Measurements from ENCODE around the gene ESYT3. TPM values are rescaled to one million over a fixed set of nuclear protein-coding genes. Genes with fewer than 3 reads are reported as not detected.

The ESYT3 gene
- total RNA-seq, 2 donors from 2014 or later: 1.1 to 3.2 TPM

DNA sequence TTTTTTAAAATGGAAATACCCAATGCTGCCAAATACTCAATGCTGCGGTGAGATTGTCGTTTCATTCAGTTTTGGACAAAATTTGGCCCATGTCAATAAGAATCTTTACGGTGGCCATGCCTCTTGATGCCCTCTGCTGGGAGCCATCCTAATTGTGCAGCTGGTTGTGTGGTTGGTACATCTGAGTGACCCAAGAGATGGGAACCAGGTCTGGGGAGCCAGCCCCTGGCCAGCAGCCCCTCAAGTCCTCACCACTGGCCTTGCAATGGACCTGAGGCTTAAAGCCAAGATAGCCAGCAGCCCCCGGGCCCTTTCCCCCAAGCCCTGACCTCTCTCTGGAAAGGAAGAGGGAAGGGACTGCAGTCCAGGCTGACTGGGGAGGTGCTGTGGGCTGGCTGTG is 36.4 kb upstream of the ESYT3 start:
- Histone ChIP-seq H3K4me3 (no peak overlapping the region), H3K27ac (no peak overlapping the region), H3K27me3 (replicated peaks; ENCODE audit: insufficient read depth) (no peaks in the 10 kb centered on the region), H3K36me3 (no peaks in the 10 kb centered on the region), H3K4me1 (replicated peaks) (no peaks in the 10 kb centered on the region), H3K9me3 (no peaks in the 10 kb centered on the region)
- no peak for DNase-seq (ENCODE audit: low spot score)
- intact Hi-C loops (cut with DNase I): no loop called here
- no peak for TF ChIP-seq POLR2AphosphoS5 (IDR thresholded peaks at IDR 0.05)
- WGBS: 94% methylated on average over 4 of the region's 4 CpGs

DNA sequence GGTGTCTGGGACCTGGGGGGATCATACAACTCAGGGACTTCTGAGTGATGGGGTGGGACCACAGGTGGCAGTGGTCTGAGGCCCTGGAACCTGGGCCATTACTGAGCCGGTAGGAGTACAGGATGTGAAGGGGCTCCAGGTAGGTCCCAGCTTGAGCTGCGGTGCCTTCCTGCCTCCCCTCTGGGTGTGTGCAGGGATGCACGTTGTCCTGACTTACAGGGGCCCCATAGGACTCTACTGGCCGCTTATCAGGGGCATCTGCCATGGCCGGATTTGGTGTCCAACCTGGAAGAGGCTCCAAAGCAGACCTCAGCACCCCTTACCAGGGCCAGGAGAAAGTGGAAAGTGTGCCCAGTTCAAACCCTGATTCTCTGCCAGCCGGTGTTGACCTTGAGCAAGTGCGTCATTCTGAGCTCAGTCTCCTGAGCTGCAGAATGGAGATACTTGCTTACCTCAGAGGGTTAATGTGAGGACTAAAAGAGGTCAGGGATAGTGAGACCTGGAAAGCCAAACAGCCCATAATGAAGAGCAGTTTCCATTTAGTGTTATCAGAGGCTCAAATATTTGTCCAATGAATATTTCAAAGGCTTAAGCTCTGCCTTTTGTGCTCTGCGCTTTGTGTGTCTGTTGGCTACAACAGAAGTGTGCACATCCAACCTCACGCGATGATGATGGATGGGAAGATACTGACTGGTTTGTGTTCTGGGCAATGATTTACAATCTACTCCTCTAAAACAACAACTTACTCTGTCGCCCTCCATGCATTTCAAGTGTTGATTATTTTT is 35.4 kb upstream of the ESYT3 start:
- intact Hi-C loops (cut with DNase I): no loop called here
- Histone ChIP-seq H3K9me3 (no peaks in the 10 kb centered on the region), H3K4me3 (no peak overlapping the region), H3K27me3 (replicated peaks; ENCODE audit: insufficient read depth) (no peaks in the 10 kb centered on the region), H3K36me3 (no peaks in the 10 kb centered on the region), H3K27ac (no peak overlapping the region), H3K4me1 (replicated peaks) (no peaks in the 10 kb centered on the region)
- TF ChIP-seq, protein P1, sequence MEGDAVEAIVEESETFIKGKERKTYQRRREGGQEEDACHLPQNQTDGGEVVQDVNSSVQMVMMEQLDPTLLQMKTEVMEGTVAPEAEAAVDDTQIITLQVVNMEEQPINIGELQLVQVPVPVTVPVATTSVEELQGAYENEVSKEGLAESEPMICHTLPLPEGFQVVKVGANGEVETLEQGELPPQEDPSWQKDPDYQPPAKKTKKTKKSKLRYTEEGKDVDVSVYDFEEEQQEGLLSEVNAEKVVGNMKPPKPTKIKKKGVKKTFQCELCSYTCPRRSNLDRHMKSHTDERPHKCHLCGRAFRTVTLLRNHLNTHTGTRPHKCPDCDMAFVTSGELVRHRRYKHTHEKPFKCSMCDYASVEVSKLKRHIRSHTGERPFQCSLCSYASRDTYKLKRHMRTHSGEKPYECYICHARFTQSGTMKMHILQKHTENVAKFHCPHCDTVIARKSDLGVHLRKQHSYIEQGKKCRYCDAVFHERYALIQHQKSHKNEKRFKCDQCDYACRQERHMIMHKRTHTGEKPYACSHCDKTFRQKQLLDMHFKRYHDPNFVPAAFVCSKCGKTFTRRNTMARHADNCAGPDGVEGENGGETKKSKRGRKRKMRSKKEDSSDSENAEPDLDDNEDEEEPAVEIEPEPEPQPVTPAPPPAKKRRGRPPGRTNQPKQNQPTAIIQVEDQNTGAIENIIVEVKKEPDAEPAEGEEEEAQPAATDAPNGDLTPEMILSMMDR (IDR thresholded peaks at IDR 0.05): no peak
- TF ChIP-seq POLR2A (IDR thresholded peaks at IDR 0.05) (no peak), POLR2AphosphoS5 (IDR thresholded peaks at IDR 0.05) (no peak)
- 85% methylated on average over 11 of the region's 11 CpGs for WGBS
- DNase-seq (ENCODE audit: low spot score): no peak

- Histone ChIP-seq H3K4me3 (no peak overlapping the region), H3K27ac (no peak overlapping the region), H3K27me3 (replicated peaks; ENCODE audit: insufficient read depth) (no peaks in the 10 kb centered on the region), H3K4me1 (replicated peaks) (no peaks in the 10 kb centered on the region), H3K36me3 (no peaks in the 10 kb centered on the region), H3K9me3 (no peaks in the 10 kb centered on the region)
- DNase-seq (ENCODE audit: low spot score): no peak
- intact Hi-C loops (cut with DNase I): no loop called here
- TF ChIP-seq POLR2AphosphoS5 (IDR thresholded peaks at IDR 0.05): no peak
- TF ChIP-seq, protein P1 (IDR thresholded peaks at IDR 0.05): no peak
- no peak for TF ChIP-seq POLR2A (IDR thresholded peaks at IDR 0.05)
- WGBS: 52% methylated on average over 10 of the region's 10 CpGs
These were observed 34.6 kb upstream of the ESYT3 start for GRCh38 chr3:138399766-138400165.

DNA sequence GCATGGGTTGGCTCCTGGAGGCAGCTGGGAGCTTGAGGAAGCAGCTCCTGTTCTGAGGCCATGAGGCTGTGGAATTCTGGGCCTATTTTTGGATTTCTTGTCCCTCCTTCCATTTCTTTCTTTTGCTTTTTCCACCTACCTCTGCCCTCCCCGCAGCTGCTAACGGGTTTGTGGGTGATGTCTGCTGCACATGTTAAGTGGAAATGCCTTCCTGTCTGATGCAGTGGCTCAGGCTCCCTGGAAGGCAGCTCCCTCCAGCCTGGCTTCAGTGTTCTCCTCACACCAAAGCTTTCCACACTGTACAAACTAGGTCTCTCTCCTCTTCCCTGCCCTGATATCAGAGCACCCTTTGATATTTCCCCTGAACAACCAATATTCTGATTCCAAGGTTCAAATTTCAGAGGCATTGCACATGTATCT is 33.8 kb upstream of the ESYT3 start:
- WGBS: 62% methylated on average over 2 of the region's 2 CpGs
- no peak for DNase-seq (ENCODE audit: low spot score)
- Histone ChIP-seq H3K4me3 (no peak overlapping the region), H3K36me3 (no peaks in the 10 kb centered on the region), H3K9me3 (no peaks in the 10 kb centered on the region), H3K27ac (no peak overlapping the region), H3K4me1 (replicated peaks) (no peaks in the 10 kb centered on the region), H3K27me3 (replicated peaks; ENCODE audit: insufficient read depth) (no peaks in the 10 kb centered on the region)
- TF ChIP-seq POLR2AphosphoS5 (IDR thresholded peaks at IDR 0.05): no peak
- TF ChIP-seq, protein P1 (IDR thresholded peaks at IDR 0.05): no peak
- intact Hi-C loops (cut with DNase I): no loop called here

GRCh38 chr3:138401834-138402233 is 32.6 kb upstream of the ESYT3 start:
- H3K27ac ChIP-seq: no peak overlapping the region
- no peaks in the 10 kb centered on the region for H3K36me3 ChIP-seq
- DNase-seq (ENCODE audit: low spot score): no peak
- intact Hi-C loops (cut with DNase I): no loop called here
- no peak for TF ChIP-seq POLR2A (IDR thresholded peaks at IDR 0.05)
- TF ChIP-seq POLR2AphosphoS5 (IDR thresholded peaks at IDR 0.05): no peak
- TF ChIP-seq, protein P1 (IDR thresholded peaks at IDR 0.05): no peak
- 90% methylated on average over 7 of the region's 7 CpGs for WGBS
- no peak overlapping the region for H3K4me3 ChIP-seq
- no peaks in the 10 kb centered on the region for H3K27me3 ChIP-seq (replicated peaks; ENCODE audit: insufficient read depth)
- no peaks in the 10 kb centered on the region for H3K4me1 ChIP-seq (replicated peaks)
- no peaks in the 10 kb centered on the region for H3K9me3 ChIP-seq
